Measurements from ENCODE around the gene FAM167B.

Gene FAM167B

DNA sequence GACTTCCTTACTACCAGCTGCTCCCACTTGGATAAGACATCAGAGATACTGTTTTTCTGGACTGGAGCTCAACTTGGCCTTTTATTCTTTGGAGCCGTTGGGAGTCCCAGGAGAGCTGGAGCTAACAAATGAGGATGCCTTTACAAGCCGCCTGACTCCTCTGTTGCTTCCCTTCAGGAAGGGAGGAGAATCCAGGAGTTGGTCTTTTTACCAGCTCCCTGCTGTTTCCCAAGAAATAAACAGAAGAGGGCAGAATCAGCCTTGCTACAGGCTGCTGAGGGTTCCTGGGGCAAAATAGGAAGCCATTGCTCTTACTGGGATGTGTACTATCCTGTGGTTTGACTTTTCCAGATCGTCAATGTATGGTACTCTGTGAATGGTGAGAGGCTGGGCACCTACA, 23.3 kb upstream of the FAM167B start:
- DNase-seq (ENCODE audit: low read depth, low spot score), result no peak

DNA sequence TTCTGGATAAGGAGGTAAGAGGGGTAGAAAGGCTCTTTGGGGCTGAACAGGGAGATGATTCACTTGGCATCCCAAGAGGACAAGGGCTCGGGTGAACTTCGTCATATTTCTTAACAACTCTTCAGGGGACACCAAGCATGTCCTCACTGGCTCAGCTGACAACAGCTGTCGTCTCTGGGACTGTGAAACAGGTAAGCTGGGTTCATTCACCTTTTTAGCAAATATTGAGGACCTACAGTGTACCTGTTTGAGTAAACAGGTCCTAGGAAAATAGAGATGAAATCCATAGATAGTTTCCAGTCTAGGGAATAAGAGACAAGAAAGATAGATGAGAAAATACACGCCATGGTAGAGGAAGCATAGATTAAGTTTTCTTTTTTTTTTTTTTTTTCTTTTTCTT, 22.7 kb upstream of the FAM167B start:
- DNase-seq (ENCODE audit: low read depth, low spot score), result no peak

DNA sequence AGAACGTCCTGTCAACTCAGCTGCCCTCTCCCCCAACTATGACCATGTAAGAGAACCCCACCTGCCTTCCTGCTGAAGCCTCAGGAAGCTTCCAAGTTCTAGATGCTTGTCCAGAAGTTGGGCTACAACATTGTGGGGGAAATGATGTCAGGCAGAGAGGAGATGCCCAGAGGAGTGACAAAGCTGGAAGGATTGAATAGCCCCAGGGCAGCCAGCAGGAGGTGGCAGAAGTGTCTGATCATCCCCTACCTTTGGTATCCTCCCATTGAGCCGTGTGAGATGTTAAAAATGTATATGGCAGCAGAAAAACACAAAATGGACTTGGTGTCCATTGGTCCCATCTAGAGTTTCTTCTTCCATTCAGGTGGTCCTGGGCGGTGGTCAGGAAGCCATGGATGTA, 18.3 kb upstream of the FAM167B start:
- no peak for DNase-seq (ENCODE audit: low read depth, low spot score)

DNA sequence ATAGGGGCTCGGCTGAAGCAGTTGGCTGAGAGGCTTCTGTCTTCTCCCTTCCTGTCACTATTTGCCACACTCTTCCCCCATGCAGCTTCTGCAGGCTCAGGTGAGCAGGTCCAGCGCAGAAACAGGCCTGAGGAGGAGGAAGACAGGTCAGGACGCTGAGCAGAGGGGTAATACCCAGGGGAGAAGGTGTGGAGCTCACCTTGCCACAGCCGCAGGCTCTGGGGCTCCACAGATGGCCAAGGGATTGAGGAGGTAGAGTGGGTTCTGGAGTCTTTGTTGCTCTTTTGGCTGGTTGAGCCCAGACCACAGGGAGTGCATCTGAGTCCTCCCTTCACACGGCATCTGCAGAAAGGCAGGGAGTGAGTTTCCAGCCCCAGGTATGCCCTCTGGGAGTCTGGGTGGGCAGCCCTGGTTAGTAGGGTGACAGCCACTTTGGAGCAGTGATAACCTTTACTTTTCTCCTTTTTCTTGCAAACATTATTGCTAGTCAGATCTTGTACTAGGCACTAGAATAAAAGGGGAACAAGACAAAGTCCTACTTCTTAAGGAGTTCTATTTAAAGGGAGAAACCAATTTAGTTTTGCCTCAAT, 15.1 kb upstream of the FAM167B start:
- no peak for DNase-seq (ENCODE audit: low read depth, low spot score)

DNA sequence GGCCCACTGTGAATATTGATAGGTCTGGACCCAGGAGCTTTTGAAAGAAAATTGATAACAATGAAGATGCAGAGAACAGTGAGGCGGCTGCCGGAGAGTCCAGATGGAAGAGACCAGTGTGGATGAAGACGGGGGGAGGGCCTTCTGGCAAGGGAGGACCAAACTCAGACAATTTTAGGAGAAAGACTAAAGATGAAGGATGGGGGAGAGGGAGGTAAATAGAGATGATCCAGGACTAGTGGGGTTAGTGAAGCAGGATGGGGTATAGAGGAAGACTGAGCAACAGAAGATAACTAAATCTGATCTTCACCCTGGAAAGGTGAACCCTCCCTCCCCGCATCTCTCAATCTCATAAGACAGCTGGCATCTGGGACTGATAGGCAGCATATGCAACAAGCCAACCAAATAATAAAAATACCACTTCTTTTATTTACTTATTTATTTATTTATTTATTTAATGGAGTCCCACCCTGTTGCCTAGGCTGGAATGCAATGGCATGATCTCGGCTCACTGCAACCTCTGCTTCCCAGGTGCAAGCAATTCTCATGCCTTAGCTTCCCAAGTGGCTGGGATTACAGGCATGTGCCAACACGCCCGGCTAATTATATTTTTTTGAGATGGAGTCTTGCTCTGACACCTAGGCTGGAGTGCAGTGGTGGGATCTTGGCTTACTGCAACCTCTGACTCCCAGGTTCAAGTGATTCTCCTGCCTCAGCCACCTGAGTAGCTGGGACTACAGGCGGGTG, 14.3 kb upstream of the FAM167B start:
- no peak for DNase-seq (ENCODE audit: low read depth, low spot score)

DNA sequence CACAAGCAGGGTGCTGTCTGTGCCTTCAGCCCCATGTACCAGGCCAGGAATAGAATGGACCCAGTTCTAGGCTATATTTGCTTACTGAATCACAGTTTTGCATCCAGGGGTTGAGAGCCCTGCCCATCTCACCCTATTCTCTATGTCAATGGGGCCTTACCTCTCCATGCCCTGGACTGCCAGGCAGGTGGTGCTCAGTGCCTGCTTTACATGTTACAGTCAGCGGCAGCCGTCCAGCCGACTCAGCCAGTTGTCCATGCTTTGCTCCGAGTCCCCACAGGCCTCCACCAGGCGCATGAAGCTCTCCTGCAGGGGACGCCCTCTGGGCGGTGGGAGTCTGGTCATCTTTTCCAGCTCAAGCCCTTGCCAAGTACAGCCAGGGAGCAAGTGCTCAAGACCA, 12.2 kb upstream of the FAM167B start:
- no peak for DNase-seq (ENCODE audit: low read depth, low spot score)

DNA sequence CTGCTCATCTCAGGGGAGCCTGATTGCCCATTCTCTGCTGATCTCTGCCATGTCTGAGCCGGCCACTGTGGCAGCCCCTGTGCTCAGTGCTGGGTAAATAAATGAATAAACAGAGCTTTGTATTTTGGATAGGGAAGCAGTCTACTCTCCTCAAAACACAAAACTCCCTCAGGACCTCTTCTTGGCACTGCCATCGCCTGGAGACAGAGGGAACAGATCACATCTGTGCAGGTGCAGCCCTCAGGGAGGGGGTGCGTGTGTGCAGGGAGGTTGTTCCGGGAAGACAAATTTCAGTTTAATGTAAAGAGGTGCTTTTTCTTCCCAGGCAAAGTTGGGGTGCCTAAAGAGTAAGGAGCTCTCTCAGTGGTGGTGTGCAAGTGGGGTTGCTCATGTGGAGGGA, 7.7 kb upstream of the FAM167B start:
- no peak for DNase-seq (ENCODE audit: low read depth, low spot score)

DNA sequence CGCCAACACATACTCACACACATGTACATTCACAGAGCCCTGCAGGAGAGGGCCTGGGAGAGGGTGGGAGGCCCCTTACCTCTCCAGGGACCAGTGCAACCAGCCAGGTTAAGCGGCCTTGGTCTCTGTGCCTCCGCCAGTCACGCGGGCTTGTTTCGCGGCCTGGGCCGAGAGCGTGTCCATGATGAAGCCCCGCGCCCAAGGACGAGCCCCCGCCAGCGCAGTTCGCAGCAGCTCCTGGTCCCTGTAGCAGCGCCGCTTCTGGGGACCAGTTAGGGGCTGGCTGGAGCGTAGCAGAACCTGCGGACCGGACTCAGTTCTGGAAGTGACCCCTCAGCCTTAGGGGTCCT, 7.3 kb upstream of the FAM167B start:
- DNase-seq (ENCODE audit: low read depth, low spot score), result no peak

DNA sequence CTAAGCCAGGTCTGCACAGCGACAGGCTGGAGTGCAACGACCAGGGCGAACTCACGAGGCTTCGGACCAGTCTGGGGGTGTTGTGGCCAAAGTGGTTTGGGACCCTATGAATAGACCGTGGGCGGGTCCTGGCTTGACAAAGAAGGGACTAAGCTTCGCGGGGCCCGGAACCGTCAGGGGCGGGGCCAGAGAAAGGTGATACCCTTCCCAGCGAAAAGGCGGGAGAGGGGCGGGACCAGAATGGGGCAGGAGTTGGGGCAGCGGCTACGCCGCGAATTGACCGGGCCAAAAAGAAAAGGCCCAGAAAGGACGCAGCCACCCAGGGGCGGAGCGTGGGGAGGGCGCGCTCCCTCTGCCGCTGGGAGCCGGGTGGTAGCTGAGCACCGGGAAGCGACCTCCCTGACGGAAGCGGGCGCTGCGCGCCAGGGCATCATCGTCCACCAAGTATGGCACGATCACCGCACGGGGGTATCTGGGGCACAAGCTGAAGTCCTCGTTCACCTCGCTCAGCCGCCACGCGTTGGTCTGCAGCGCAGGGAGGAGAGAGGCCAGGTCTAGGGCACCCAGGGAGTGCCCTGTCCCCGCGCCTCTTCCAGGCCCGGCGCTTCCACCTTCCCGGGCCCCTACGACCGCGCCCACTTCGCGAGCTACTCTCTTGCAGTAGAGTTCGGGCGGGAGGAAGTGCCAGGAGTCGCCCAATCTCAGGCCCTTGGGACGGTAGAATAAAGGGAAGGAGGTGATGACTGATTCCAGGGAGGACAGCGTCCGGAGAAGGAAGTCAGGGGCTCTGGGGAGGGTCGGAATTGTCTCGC, 6.7 kb upstream of the FAM167B start:
- DNase-seq (ENCODE audit: low read depth, low spot score), result peak; percentile 7

GRCh38 chr1:32241001-32241763, 5.8 kb upstream of the FAM167B start:
- no peak for DNase-seq (ENCODE audit: low read depth, low spot score)

GRCh38 chr1:32242341-32242851, 4.6 kb upstream of the FAM167B start:
- DNase-seq (ENCODE audit: low read depth, low spot score), result no peak

- DNase-seq (ENCODE audit: low read depth, low spot score), result no peak
Measured at GRCh38 chr1:32247452-32247851, 430 bp downstream of the FAM167B start.

DNA sequence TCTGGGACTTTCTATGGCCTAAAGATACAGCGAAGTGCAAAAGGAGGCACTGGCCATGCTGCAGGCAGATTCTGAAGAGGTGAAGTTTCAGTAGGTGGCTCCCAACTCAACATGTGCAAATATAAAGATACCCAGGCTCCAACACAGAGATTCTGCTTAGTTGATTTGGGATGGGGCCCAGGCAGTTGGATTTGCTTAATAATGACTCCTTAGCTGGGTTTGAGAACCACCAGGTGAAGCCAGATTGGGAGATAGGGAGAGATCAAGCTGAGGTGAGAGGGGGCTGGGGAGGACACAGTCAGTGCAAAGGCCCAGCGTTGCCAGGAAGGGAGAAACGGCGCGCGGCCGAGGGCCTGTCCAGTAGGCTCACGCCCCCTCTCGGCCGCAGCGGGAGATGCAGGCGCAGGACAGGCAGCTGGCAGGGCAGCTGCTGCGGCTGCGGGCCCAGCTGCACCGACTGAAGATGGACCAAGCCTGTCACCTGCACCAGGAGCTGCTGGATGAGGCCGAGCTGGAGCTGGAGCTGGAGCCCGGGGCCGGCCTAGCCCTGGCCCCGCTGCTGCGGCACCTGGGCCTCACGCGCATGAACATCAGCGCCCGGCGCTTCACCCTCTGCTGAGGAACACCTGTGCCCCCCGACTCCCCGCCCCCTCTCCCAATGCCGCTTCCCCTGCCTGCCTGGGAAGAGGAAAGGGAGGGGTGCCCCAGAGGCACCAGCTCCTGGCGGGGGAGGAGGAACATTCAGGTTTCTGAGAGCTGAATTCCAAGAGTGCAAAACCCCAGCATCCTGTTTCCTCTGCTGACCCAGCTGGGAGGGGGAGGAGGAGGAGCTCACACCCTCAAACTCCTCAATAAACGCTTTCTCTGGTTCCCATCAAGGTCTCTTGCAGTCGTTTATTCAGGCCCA, 1.2 kb downstream of the FAM167B start:
- peak; percentile 54 for DNase-seq (ENCODE audit: low read depth, low spot score)

DNA sequence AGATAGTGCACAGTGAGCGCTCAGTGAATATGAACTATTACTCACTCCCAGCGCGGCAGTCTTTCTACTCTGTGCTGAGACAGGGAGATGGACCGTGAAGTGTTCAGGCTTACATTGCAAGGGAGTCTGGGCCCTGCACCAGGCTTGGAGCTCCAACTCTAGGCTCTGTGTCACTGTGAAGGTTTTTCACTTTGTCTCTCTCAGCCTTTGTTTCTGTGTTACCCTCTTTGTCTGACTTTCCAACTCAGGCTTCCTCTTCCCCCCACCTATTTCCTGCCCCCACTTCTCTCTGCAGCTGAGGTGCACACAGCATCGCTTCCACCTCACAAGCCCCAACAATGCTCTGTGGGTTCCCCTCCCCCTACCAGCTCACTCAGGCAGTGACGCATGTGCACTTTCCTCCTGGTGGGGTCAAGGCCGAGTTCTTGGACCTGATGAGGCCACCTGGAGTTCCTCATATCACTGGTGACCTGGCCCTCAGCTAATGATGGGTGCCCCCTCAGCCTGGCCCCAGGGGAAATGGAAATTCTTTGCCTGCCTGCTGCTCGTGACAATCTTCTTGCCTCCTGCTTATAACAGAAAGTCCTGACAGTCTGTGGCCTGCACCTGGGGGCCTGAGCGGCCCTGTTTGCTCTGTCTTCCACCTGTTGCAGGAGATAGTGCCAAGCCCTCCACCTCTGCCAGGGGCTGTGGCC, 3.0 kb downstream of the FAM167B start:
- DNase-seq (ENCODE audit: low read depth, low spot score), result peak; percentile 66

- no peak for DNase-seq (ENCODE audit: low read depth, low spot score)
Measured at GRCh38 chr1:32250893-32251716, 4.1 kb downstream of the FAM167B start, which contains the start of gene LCK. Gene LCK (plus strand): TSS chr1:32251265. CDS start chr1:32274330, 23,065 bp downstream.

DNA sequence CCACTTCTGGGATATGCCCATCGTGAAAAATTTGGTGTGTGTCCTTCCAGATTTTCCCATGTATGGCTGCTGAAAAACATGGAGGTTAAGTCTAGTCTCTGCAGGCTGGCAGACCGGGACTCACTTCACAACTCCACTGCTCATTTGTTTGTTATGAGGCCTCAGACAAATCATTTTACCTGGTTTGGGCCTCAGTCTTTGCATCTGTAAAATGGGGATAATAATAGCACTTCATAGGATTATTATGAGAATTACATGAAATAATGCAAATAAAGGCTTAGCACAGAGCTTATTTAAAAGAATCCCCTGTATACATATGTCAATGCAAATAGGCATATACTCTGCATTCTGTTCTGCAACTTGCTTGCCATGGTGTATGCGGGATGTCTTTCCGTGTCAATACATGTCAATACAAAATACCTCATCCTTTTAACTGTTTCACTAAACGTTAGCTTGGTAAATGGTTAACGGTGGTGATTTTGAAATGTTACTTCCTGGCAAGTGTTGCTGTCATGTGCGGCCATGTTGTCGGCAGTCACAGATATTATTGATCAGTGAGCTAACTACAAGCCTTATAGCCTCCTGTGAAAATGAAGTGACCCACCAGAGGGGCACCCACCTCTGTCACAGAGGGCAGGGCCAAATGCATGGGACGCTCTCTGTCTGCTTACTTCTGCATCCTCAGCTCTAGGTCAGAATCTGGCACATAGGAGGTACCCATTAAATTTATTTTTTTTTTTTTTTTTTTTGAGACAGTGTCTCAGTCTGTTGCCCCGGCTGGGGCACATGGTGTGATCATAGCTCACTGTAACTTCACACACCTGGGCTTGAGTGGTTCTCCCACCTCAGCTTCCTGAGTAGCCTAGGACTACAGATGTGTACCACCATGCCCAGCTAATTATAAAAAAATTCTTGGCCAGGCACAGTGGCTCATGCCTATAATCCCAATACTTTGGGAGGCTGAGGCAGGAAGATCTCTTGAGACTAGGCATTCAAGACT, 8.3 kb downstream of the FAM167B start:
- DNase-seq (ENCODE audit: low read depth, low spot score), result no peak

GRCh38 chr1:32256473-32257226, 9.6 kb downstream of the FAM167B start:
- no peak for DNase-seq (ENCODE audit: low read depth, low spot score)

Data from activated CD4-positive, CD25-positive, alpha-beta regulatory T cell treated with anti-CD3 and anti-CD28 coated beads, Interleukin-2, amount 50 U/mL, for 16 hours (primary cell).